OCI-LY7 (cell line): ENCODE data around the gene SPATA31D1. TPM values are rescaled to one million over a fixed set of nuclear protein-coding genes. Genes with fewer than 3 reads are reported as not detected.

Source experiments
- BruUV-seq: library from RNA; stranded (reverse); fragments of 400-500 nt; replicated peaks from 2 replicates; lab custom pipeline; 2021; lab: Mats Ljungman, UMichigan
- CTCF ChIA-PET: fragments of 300-600 bp; sonication (Branson Sonifier 250); formaldehyde crosslinking; loops from one replicate; lab custom pipeline; 2022; ENCODE audit warnings: antibody characterized with exemption; ENCODE audit not compliant: unreplicated experiment; lab: Charles Lee
- POLR2A ChIA-PET: fragments of 300-600 bp; sonication (Branson Sonifier 250); formaldehyde crosslinking; loops from one replicate; lab custom pipeline; 2022; ENCODE audit warnings: antibody characterized with exemption; lab: Charles Lee
- DNase-seq: peaks from one replicate; pipeline ENCODE4 v3.0.0-alpha.2; 2015; ENCODE audit warnings: low spot score
- H2AFZ ChIP-seq: fragments of 200-600 bp; sonication (generic), shearing (Covaris generic); 2 replicates; pipeline ENCODE4 v1.6.1; 2014; ENCODE audit warnings: mild to moderate bottlenecking, antibody characterized with exemption, low read length, moderate library complexity
- H3K27ac ChIP-seq: fragments of 200-600 bp; sonication (generic); 2 replicates; pipeline ENCODE4 v1.5.1; 2014; ENCODE audit warnings: mixed run types, low read depth, mild to moderate bottlenecking, moderate library complexity, low read length, inconsistent platforms; ENCODE audit not compliant: poor library complexity, severe bottlenecking
- H3K36me3 ChIP-seq: fragments of 200-600 bp; sonication (generic); 2 replicates; pipeline ENCODE4 v1.6.1; 2014; ENCODE audit warnings: mild to moderate bottlenecking, antibody characterized with exemption, low read length, moderate library complexity, mixed read lengths; ENCODE audit not compliant: insufficient read depth
- H3K4me1 ChIP-seq: fragments of 200-600 bp; sonication (generic); 2 replicates; pipeline ENCODE4 v1.5.1; 2014; ENCODE audit warnings: mild to moderate bottlenecking, low read length; ENCODE audit not compliant: insufficient read depth, poor library complexity, severe bottlenecking
- H3K4me2 ChIP-seq: fragments of 200-600 bp; sonication (generic); 2 replicates; pipeline ENCODE4 v1.6.1; 2014; ENCODE audit warnings: mild to moderate bottlenecking, low read length
- H3K4me3 ChIP-seq: fragments of 200-600 bp; sonication (generic); 2 replicates; pipeline ENCODE4 v1.5.1; 2014; ENCODE audit warnings: mild to moderate bottlenecking, low read depth, low read length; ENCODE audit not compliant: poor library complexity, severe bottlenecking
- H3K79me2 ChIP-seq: fragments of 200-600 bp; sonication (generic); 2 replicates; pipeline ENCODE4 v1.6.1; 2016; ENCODE audit warnings: low read depth, mild to moderate bottlenecking, low read length, moderate library complexity, mixed read lengths; ENCODE audit not compliant: insufficient read depth
- H3K9me2 ChIP-seq: fragments of 200-600 bp; sonication (generic); 2 replicates; pipeline ENCODE4 v1.6.1; 2016; ENCODE audit warnings: mild to moderate bottlenecking, low read length, mixed read lengths; ENCODE audit not compliant: insufficient read depth
- H3K9me3 ChIP-seq: fragments of 200-600 bp; sonication (generic); 2 replicates; pipeline ENCODE4 v1.6.1; 2014; ENCODE audit warnings: mild to moderate bottlenecking, mixed run types, low read length, mixed read lengths
- H4K20me1 ChIP-seq: fragments of 200-600 bp; sonication (generic); 2 replicates; pipeline ENCODE4 v1.6.1; 2014; ENCODE audit warnings: mild to moderate bottlenecking, antibody characterized with exemption, low read length, moderate library complexity, mixed read lengths; ENCODE audit not compliant: insufficient read depth
- CTCF ChIP-seq: fragments of 200-600 bp; sonication (generic); conservative IDR thresholded peaks from 2 replicates; pipeline ENCODE4 v1.5.1; 2014; ENCODE audit warnings: mild to moderate bottlenecking, antibody characterized with exemption, low read length, moderate library complexity, mixed read lengths
- EZH2phosphoT487 ChIP-seq: fragments of 200-600 bp; sonication (generic); IDR thresholded peaks from 2 replicates; pipeline ENCODE4 v1.6.1; 2018; ENCODE audit warnings: low read depth, borderline replicate concordance, mild to moderate bottlenecking, mixed run types, antibody characterized with exemption, low read length, moderate library complexity, mixed read lengths
- intact Hi-C: fragments of 100-400 bp; cut with micrococcal nuclease; formaldehyde crosslinking; loops from one replicate; pipeline ENCODE4 v1.10.0; 2022; ENCODE audit not compliant: unreplicated experiment
- total RNA-seq, 2 experiments: library from RNA; depleted of rRNA in 1 of 2; stranded (reverse); fragments of >200 nt in 1 of 2; shearing (Covaris generic) in 1 of 2; gene quantifications; 2 replicates each; pipeline ENCODE4 v1.2.3, GENCODE V29; 2014 to 2022

Gene SPATA31D1
- total RNA-seq, 2 experiments from 2014 or later = not detected

GRCh38 chr9:81981883-81982282, 6.7 kb upstream of the SPATA31D1 start:
- no peak for DNase-seq
- ChIA-PET POLR2A (no interaction called here), CTCF (no interaction called here)
- Histone ChIP-seq H3K36me3 (no peaks in the 10 kb centered on the region), H3K79me2 (no peaks in the 10 kb centered on the region), H3K9me2 (0 out of 2 replicates have a peak, but pooled peaks cover 5% of the 10 kb centered on the region), H4K20me1 (no peaks in the 10 kb centered on the region), H2AFZ (0 out of 2 replicates have a peak overlapping the region, but pooled peaks have one; percentile 18), H3K4me1 (no peaks in the 10 kb centered on the region), H3K27ac (no peak overlapping the region), H3K9me3 (no peaks in the 10 kb centered on the region), H3K4me3 (no peak overlapping the region), H3K4me2 (no peak overlapping the region)
- no TSS peak for BruUV-seq
- no peak for TF ChIP-seq EZH2phosphoT487
- no peak for TF ChIP-seq CTCF
- intact Hi-C loops = no loop called here

- H3K36me3 ChIP-seq = no peaks in the 10 kb centered on the region
- no peaks in the 10 kb centered on the region for H3K9me3 ChIP-seq
- H3K4me3 ChIP-seq = no peak overlapping the region
- TF ChIP-seq EZH2phosphoT487 = no peak
- no peak for TF ChIP-seq CTCF
- H3K4me1 ChIP-seq = no peaks in the 10 kb centered on the region
- POLR2A ChIA-PET = no interaction called here
- BruUV-seq = no TSS peak
- H4K20me1 ChIP-seq = no peaks in the 10 kb centered on the region
- H3K27ac ChIP-seq = no peak overlapping the region
- intact Hi-C loops = no loop called here
- no peak overlapping the region for H3K4me2 ChIP-seq
- no peak for DNase-seq
- CTCF ChIA-PET = no interaction called here
- no peak overlapping the region for H2AFZ ChIP-seq
- no peaks in the 10 kb centered on the region for H3K79me2 ChIP-seq
- H3K9me2 ChIP-seq = 0 out of 2 replicates have a peak, but pooled peaks cover 5% of the 10 kb centered on the region
Observed at GRCh38 chr9:81984928-81985327, 3.6 kb upstream of the SPATA31D1 start.

- Histone ChIP-seq H3K4me3 (no peak overlapping the region), H3K9me3 (no peaks in the 10 kb centered on the region), H3K9me2 (0 out of 2 replicates have a peak, but pooled peaks cover 5% of the 10 kb centered on the region), H3K4me1 (no peaks in the 10 kb centered on the region), H3K36me3 (no peaks in the 10 kb centered on the region), H4K20me1 (no peaks in the 10 kb centered on the region), H3K79me2 (no peaks in the 10 kb centered on the region), H3K27ac (no peak overlapping the region), H3K4me2 (no peak overlapping the region), H2AFZ (no peak overlapping the region)
- TF ChIP-seq CTCF = no peak
- TF ChIP-seq EZH2phosphoT487 = no peak
- POLR2A ChIA-PET = no interaction called here
- CTCF ChIA-PET = no interaction called here
- BruUV-seq = no TSS peak
- intact Hi-C loops = no loop called here
- DNase-seq = no peak
Observed at GRCh38 chr9:81986051-81986450, 2.5 kb upstream of the SPATA31D1 start.
